ENCODE results near the gene MCIDAS.
A peak's percentile ranks its signal among the peaks of the same experiment; 100 is the strongest.

MCIDAS gene

DNA sequence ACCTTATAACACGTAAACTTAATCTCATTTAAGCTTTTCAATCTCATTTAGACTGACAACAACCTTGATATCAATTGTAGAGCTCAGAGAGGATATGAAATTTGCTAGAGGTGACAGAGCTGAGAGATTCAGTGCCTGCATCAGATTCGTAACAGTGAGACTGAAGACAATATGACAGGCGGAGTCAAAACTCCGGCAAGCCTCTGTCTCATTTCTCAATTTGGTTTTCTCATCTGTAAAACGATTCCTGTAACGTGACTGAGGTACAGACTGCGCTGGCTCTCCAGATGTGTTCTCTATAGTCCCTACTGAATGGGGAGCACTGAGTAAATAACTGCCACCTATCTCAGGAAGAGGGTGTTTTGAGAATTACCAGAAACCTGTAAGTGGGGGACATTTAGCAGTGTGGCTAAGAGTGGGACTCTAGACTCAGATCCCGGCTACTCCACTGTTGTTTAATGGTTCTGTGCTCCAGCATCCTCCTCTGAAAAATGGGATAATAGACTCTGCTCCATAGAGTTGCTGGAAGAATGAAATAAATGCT, 3.0 kb upstream of the MCIDAS start:
- no peak for TF ChIP-seq EZH2 (IDR thresholded peaks at IDR 0.05; ENCODE audit: borderline replicate concordance, low read length)
- TF ChIP-seq CTCF (IDR thresholded peaks at IDR 0.05; ENCODE audit: low read length), result no peak
- no peaks in the 10 kb centered on the region for H3K9me2 ChIP-seq (ENCODE audit: low read depth, low read length)
- peaks cover 41% of the 10 kb centered on the region for H3K4me1 ChIP-seq (ENCODE audit: insufficient read depth, low read length, severe bottlenecking)
- H3K9me3 ChIP-seq (ENCODE audit: low read length), result no peaks in the 10 kb centered on the region
- H2AFZ ChIP-seq (ENCODE audit: low read length), result no peak overlapping the region
- no peak overlapping the region for H3K4me2 ChIP-seq (ENCODE audit: low read length)
- H3K27ac ChIP-seq (ENCODE audit: low read depth, low read length, poor library complexity, severe bottlenecking), result no peak overlapping the region
- no peaks in the 10 kb centered on the region for H3F3A ChIP-seq (ENCODE audit: insufficient read depth, low read length)
- no peak overlapping the region for H3K4me3 ChIP-seq (ENCODE audit: low read depth, low read length, poor library complexity, severe bottlenecking)
- no peaks in the 10 kb centered on the region for H3K79me2 ChIP-seq (ENCODE audit: insufficient read depth, low read length)
- 0 out of 2 replicates have a peak, but pooled peaks cover 6% of the 10 kb centered on the region for H3K27me3 ChIP-seq (ENCODE audit: insufficient read depth, low read length)
- H4K20me1 ChIP-seq (ENCODE audit: insufficient read depth, low read length), result no peaks in the 10 kb centered on the region
- H3K36me3 ChIP-seq (ENCODE audit: insufficient read depth, low read length), result no peaks in the 10 kb centered on the region
- H3K9ac ChIP-seq (ENCODE audit: low read length), result no peak overlapping the region

DNA sequence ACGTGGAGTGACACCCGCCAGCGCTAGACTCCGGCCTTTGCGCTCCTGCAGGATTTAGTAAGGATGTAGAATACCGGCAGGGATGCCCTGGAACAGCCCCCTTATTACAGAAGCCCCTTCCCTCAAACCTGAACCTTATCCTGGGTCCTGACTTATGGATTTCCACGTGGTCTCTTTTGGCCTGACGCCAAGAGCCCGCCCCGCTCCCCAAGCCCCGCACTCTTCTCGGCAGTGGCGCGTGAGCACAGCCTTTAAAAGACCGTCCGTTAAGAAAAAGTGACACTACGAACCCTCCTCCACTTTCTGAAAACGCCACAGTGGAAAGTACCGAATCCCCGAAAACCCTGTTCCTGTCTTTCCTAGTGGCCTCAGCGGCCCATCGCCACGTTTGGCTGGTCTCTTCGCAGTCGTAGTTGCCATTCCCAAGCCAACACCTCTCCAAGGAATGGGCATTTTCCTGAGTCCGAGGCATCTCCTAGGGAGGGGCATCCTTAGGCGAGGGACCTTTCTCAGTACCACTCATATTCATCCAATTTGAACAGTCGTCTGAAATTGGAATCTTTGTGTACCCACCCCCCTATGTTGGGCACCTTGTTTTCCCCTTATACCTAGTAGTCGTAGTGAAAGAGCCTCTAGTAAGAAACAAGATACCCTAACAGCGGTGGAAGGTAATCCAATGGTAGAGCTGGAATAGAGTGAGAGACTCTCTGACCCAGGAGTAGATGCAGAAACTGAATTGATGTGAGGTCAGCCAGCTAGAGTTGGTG, 732 bp upstream of the MCIDAS start:
- no peak for TF ChIP-seq EZH2 (IDR thresholded peaks at IDR 0.05; ENCODE audit: borderline replicate concordance, low read length)
- TF ChIP-seq CTCF (IDR thresholded peaks at IDR 0.05; ENCODE audit: low read length), result no peak
- H4K20me1 ChIP-seq (ENCODE audit: insufficient read depth, low read length), result no peaks in the 10 kb centered on the region

DNA sequence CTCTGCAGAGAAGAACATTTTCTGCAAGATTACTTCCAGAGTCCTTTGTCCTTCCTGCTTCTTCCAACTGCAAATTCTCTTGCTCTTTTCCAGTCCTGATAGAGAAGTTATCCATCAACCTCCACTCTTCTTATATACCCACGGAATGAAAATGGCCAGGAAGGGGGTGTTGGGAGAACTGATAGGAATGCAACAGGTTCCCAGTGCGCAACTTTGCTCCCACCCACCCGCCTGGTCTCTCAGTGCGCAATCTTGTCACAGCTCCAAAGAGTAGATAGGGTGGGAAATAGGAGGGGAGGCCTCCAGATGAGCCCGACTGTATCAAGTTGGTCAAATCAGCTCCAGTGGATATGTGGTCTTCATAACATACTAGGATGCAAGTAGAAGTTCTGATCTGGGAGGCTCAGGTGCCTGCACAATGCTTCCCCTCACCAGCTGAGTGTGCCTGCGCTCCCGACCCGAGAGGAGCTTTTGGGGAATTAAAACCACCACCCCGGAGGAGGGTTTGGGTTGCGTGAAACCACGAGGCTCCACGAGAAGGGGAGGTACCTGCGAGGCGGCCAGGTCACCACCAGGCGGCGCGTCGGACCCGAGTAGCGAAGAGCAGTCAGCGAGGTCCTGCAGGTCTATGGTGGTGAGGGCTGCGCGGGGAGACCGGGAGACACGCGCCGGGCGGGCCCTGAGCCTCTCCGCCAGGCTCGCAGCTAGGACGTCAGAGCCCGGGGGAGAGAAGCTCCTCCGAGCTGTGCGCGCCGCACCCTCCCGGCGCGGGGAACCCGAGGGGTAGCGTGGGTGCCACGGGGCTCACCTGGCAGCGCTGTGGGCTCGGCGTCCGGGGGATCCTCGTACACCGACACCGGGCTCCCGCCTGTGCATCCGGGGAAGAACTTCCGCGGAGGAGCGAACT, 835 bp downstream of the MCIDAS start:
- H3K9me2 ChIP-seq (ENCODE audit: low read depth, low read length), result no peaks in the 10 kb centered on the region
- H3K4me2 ChIP-seq (ENCODE audit: low read length), result peak overlapping the region; percentile 83
- no peaks in the 10 kb centered on the region for H3K79me2 ChIP-seq (ENCODE audit: insufficient read depth, low read length)
- H3F3A ChIP-seq (ENCODE audit: insufficient read depth, low read length), result no peaks in the 10 kb centered on the region
- H3K27ac ChIP-seq (ENCODE audit: low read depth, low read length, poor library complexity, severe bottlenecking), result no peak overlapping the region
- peak overlapping the region; percentile 64 for H3K4me3 ChIP-seq (ENCODE audit: low read depth, low read length, poor library complexity, severe bottlenecking)
- H3K4me1 ChIP-seq (ENCODE audit: insufficient read depth, low read length, severe bottlenecking), result peaks cover 11% of the 10 kb centered on the region
- peak overlapping the region; percentile 59 for H3K9ac ChIP-seq (ENCODE audit: low read length)
- H4K20me1 ChIP-seq (ENCODE audit: insufficient read depth, low read length), result no peaks in the 10 kb centered on the region
- no peaks in the 10 kb centered on the region for H3K9me3 ChIP-seq (ENCODE audit: low read length)
- TF ChIP-seq EZH2 (IDR thresholded peaks at IDR 0.05; ENCODE audit: borderline replicate concordance, low read length) (no peak), CTCF (IDR thresholded peaks at IDR 0.05; ENCODE audit: low read length) (peak; percentile 85)
- H3K36me3 ChIP-seq (ENCODE audit: insufficient read depth, low read length), result no peaks in the 10 kb centered on the region
- 0 out of 2 replicates have a peak, but pooled peaks cover 6% of the 10 kb centered on the region for H3K27me3 ChIP-seq (ENCODE audit: insufficient read depth, low read length)
- no peak overlapping the region for H2AFZ ChIP-seq (ENCODE audit: low read length)

More for the DNA sequence above, 732 bp upstream of the MCIDAS start:
- Histone ChIP-seq H3K27ac (ENCODE audit: low read depth, low read length, poor library complexity, severe bottlenecking) (no peak overlapping the region), H3K79me2 (ENCODE audit: insufficient read depth, low read length) (no peaks in the 10 kb centered on the region), H3K9me2 (ENCODE audit: low read depth, low read length) (no peaks in the 10 kb centered on the region), H3K4me2 (ENCODE audit: low read length) (peak overlapping the region; percentile 83), H3K27me3 (ENCODE audit: insufficient read depth, low read length) (0 out of 2 replicates have a peak, but pooled peaks cover 6% of the 10 kb centered on the region), H2AFZ (ENCODE audit: low read length) (no peak overlapping the region), H3K9me3 (ENCODE audit: low read length) (no peaks in the 10 kb centered on the region), H3F3A (ENCODE audit: insufficient read depth, low read length) (no peaks in the 10 kb centered on the region), H3K9ac (ENCODE audit: low read length) (peak overlapping the region; percentile 59; the same call in 1 of the 2 replicates), H3K4me1 (ENCODE audit: insufficient read depth, low read length, severe bottlenecking) (peaks cover 27% of the 10 kb centered on the region), H3K36me3 (ENCODE audit: insufficient read depth, low read length) (no peaks in the 10 kb centered on the region), H3K4me3 (ENCODE audit: low read depth, low read length, poor library complexity, severe bottlenecking) (peak overlapping the region; percentile 64)

Data from OCI-LY1 (cell line).